Heart right ventricle (tissue), 16 donors: ENCODE data around the gene NDRG3. TPM values are rescaled to one million over a fixed set of nuclear protein-coding genes. Genes with fewer than 3 reads are reported as not detected.

Experiments
- ATAC-seq, 8 donors: fragments of 200-7000 bp; cut with Tn5 transposase; one replicate each; pipeline ENCODE4 v1.9.1; 2020; ENCODE audit warnings: mild to moderate bottlenecking in 8 of 8, moderate library complexity in 8 of 8, moderate number of reproducible peaks in 1 of 8
- DNase-seq, 2 donors: peaks; one replicate each; pipeline ENCODE4 v3.0.0-alpha.2; 2020
- H3K27ac ChIP-seq, 10 donors: fragments of 200-600 bp; sonication (generic) in 2 of 10; one replicate each; pipeline versions ENCODE4 v1.5.0 to v1.8.0; 2020 to 2022; ENCODE audit warnings: mild to moderate bottlenecking in 3 of 10
- H3K27me3 ChIP-seq, 7 donors: fragments of 200-600 bp; one replicate each; pipeline ENCODE4 v1.8.0; 2021 to 2022; ENCODE audit warnings: mild to moderate bottlenecking in 2 of 7
- H3K36me3 ChIP-seq, 9 donors: fragments of 200-600 bp; sonication (generic) in 1 of 9; one replicate each; pipeline versions ENCODE4 v1.5.0 to v1.8.0; 2020 to 2022; ENCODE audit warnings: mild to moderate bottlenecking in 2 of 9
- H3K4me1 ChIP-seq, 9 donors: fragments of 200-600 bp; sonication (generic) in 1 of 9; one replicate each; pipeline versions ENCODE4 v1.5.0 to v1.8.0; 2020 to 2022; ENCODE audit warnings: mild to moderate bottlenecking in 4 of 9
- H3K4me3 ChIP-seq, 10 donors: fragments of 200-600 bp; sonication (generic) in 2 of 10; one replicate each; pipeline versions ENCODE4 v1.5.0 to v1.8.0; 2020 to 2022; ENCODE audit warnings: mild to moderate bottlenecking in 7 of 10, moderate library complexity in 2 of 10
- H3K9me3 ChIP-seq, 11 donors: fragments of 200-600 bp in 10 of 11; sonication (generic) in 2 of 11; one replicate each; pipeline versions ENCODE4 v1.5.0 to v1.8.0; 2013 to 2022; ENCODE audit warnings: mild to moderate bottlenecking in 2 of 11, control low read depth in 1 of 11, moderate library complexity in 1 of 11
- WGBS, 2 donors: extraction: QIAGEN DNeasy Blood & Tissue Kit; methylation state at CpG; one replicate each; pipeline ENCODE4 v1.1.7; 2013; ENCODE audit warnings: inconsistent platforms in 1 of 2; 5-methylcytosine and 5-hydroxymethylcytosine counted together
- intact Hi-C, 10 donors: fragments of 100-400 bp; cut with DNase I; formaldehyde crosslinking; loops; one replicate each; pipeline versions ENCODE4 v1.11.1 to v1.14.2; 2022
- polyA plus RNA-seq, 2 donors: library from polyadenylated mRNA; stranded (reverse); fragments of 200-250 nt; gene quantifications; one replicate each; pipeline ENCODE4 v1.2.3, GENCODE V29; 2013
- total RNA-seq, 10 donors: library from RNA; stranded (reverse); fragmentation: NEBNext Ultra II Directional in 3 of 10; extraction: Animal tissue kit (Norgen Biotek cat#: 25700) in 3 of 10; gene quantifications; one replicate each; pipeline versions ENCODE4 v1.2.1 to v1.2.4, GENCODE V29; 2021 to 2023
- TF ChIP-seq, protein P1 (sequence below), 9 donors: fragments of 200-600 bp; sonication (generic) in 2 of 9; IDR thresholded peaks; one replicate each; pipeline versions ENCODE4 v1.5.0 to v1.8.0; 2021 to 2022; ENCODE audit warnings: antibody characterized with exemption in 9 of 9, mild to moderate bottlenecking in 5 of 9, moderate library complexity in 1 of 9
- donor health status: Arrhythmogenic right ventricular cardiomyopathy.
- donor health status: ischemic (EF 13 %, LVEDD 7.1; RV severe dilation, severe dysfunction).
- donor health status: healthy with polysubstance abuse.
- donor health status: DM: no; HTN: yes; CAD: no.
- donor health status: DM: no; HTN: no; CAD: no.
- donor health status: ischemic (EF 25% LVEDD 6.9; RV normal size, moderate dysfunction).
- donor health status: ischemic (EF 25% LVEDD 5.7; RV mildly dilated, moderate dysfunction).
- donor health status: healthy.
- donor health status: DM: yes; HTN: yes; CAD: no.
- donor health status: Ischemic cardiomyopathy.
- donor health status: ischemic (EF 35%, LVEDD 5.7; RV mildly dilated, moderate dysfunction).
- donor health status: nonischemic (EF 11% LVEDD 7.7; RV severe dilation, severe dysfunction).
- donor health status: DM: yes; HTN: yes; CAD: no.
- donor health status: PGD.
- donor health status: ischemic (EF 29% LVEDD 5.4; RV normal size, mild dysfunction).
- donor health status: nonischemic (EF 23%, LVEDD 6.1; RV moderate dilation, normal function).

NDRG3 gene
- total and polyA plus RNA-seq, 12 donors = 19.3 to 37.0 (median 29.9) TPM

GRCh38 chr20:36604952-36605398, 140.9 kb downstream of the NDRG3 start:
- intact Hi-C loops = loop anchor here in 8 of 10 donors (1.0 to 10.0 kb wide), 11 partner anchors 33 to 400 kb away; partner anchors contain the start of genes DSN1 (in 1 of the 8) and TGIF2 (in 1 of the 8)
- Histone ChIP-seq H3K4me1 (peaks cover 9 to 51% (median 20%) of the 10 kb centered on the region in 9 donors), H3K9me3 (no peaks in the 10 kb centered on the region), H3K27ac (peak overlapping the region; percentile 67 to 97 (median 86)), H3K27me3 (no peaks in the 10 kb centered on the region), H3K36me3 (peaks cover 0 to 25% (median 13%) of the 10 kb centered on the region in 9 donors), H3K4me3 (peak overlapping the region in 9 of 10 donors; percentile 13 to 100 (median 97))
- WGBS, 2 donors = 42 to 62% methylated on average over 15 of the region's 15 CpGs
- ATAC-seq = peak in 6 of 8 donors; percentile 4 to 29 (median 20)
- peak; percentile 28 to 36 for DNase-seq
- TF ChIP-seq, protein P1, sequence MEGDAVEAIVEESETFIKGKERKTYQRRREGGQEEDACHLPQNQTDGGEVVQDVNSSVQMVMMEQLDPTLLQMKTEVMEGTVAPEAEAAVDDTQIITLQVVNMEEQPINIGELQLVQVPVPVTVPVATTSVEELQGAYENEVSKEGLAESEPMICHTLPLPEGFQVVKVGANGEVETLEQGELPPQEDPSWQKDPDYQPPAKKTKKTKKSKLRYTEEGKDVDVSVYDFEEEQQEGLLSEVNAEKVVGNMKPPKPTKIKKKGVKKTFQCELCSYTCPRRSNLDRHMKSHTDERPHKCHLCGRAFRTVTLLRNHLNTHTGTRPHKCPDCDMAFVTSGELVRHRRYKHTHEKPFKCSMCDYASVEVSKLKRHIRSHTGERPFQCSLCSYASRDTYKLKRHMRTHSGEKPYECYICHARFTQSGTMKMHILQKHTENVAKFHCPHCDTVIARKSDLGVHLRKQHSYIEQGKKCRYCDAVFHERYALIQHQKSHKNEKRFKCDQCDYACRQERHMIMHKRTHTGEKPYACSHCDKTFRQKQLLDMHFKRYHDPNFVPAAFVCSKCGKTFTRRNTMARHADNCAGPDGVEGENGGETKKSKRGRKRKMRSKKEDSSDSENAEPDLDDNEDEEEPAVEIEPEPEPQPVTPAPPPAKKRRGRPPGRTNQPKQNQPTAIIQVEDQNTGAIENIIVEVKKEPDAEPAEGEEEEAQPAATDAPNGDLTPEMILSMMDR (IDR thresholded peaks at IDR 0.05) = no peak

Other genes with a start within 250 kb of the NDRG3 start
- 1,000 to 10,000 TPM; 1,611 to 2,234 (median 1,868) TPM for gene MYL9, start 204.6 kb downstream of the NDRG3 start, total RNA-seq
- 1,000 to 10,000 TPM in 1 of 2 donors, 100 to 1,000 TPM in 1; 755 to 2,519 TPM for gene MYL9, start 204.6 kb downstream of the NDRG3 start, polyA plus RNA-seq
- gene TGIF2, start 172.5 kb downstream of the NDRG3 start, total RNA-seq = 10 to 100 TPM in 1 of 10 donors, 1 to 10 TPM in 9; 5.2 to 13.8 (median 7.2) TPM
- 1 to 10 TPM; 2.9 to 4.5 TPM for gene TGIF2, start 172.5 kb downstream of the NDRG3 start, polyA plus RNA-seq
- gene RAB5IF, start 140.3 kb downstream of the NDRG3 start, total RNA-seq = 10 to 100 TPM; 42.8 to 73.7 (median 49.2) TPM
- 100 to 1,000 TPM in 1 of 2 donors, 10 to 100 TPM in 1; 40.4 to 120 TPM for gene RAB5IF, start 140.3 kb downstream of the NDRG3 start, polyA plus RNA-seq
- 1 to 10 TPM in 1 of 10 donors, under 1 TPM in 9; 0.20 to 2.4 (median 0.39) TPM for gene SLA2, start 99.9 kb downstream of the NDRG3 start, total RNA-seq
- gene SLA2, start 99.9 kb downstream of the NDRG3 start, polyA plus RNA-seq = under 1 TPM; 0.23 to 0.66 TPM
- 1 to 10 TPM; 3.2 to 6.0 (median 4.9) TPM for gene DSN1, start 27.7 kb upstream of the NDRG3 start, total RNA-seq
- 1 to 10 TPM; 4.7 to 5.8 TPM for gene DSN1, start 27.7 kb upstream of the NDRG3 start, polyA plus RNA-seq
- not detected for gene TLDC2, start 130.0 kb upstream of the NDRG3 start, total RNA-seq
- under 1 TPM in 1 of 2 donors, not detected in 1; 0.01 TPM for gene TLDC2, start 130.0 kb upstream of the NDRG3 start, polyA plus RNA-seq
- gene SAMHD1, start 205.6 kb upstream of the NDRG3 start, total RNA-seq = 100 to 1,000 TPM in 1 of 10 donors, 10 to 100 TPM in 9; 14.0 to 105 (median 26.7) TPM
- 10 to 100 TPM; 34.6 to 46.8 TPM for gene SAMHD1, start 205.6 kb upstream of the NDRG3 start, polyA plus RNA-seq